Transverse colon (tissue), 4 donors: ENCODE data around the gene PAPPA.

ENCODE experiments used
- CTCF ChIP-seq, 5 experiments: fragments of 200-600 bp in 3 of 5; fragments of 450-650 bp in 2 of 5; sonication (generic) in 3 of 5; IDR thresholded peaks; 1 replicate in 2 of 5; 2 replicates in 3 of 5; pipeline ENCODE4 v1.5.1; 2016 to 2017; ENCODE audit warnings: antibody characterized with exemption in 5 of 5, inconsistent platforms in 3 of 5, mild to moderate bottlenecking in 2 of 5, moderate library complexity in 1 of 5
- EP300 ChIP-seq: sonication (generic); formaldehyde crosslinking; IDR thresholded peaks from one replicate; pipeline ENCODE4 v1.6.1; 2017; ENCODE audit warnings: antibody characterized with exemption, low read depth
- POLR2A ChIP-seq: fragments of 450-650 bp; IDR thresholded peaks from one replicate; pipeline ENCODE4 v1.6.1; 2016; ENCODE audit warnings: antibody characterized with exemption, mild to moderate bottlenecking, moderate library complexity
- POLR2AphosphoS5 ChIP-seq, 3 donors: sonication (generic); formaldehyde crosslinking; IDR thresholded peaks; one replicate each; pipeline ENCODE4 v1.6.1; 2016; ENCODE audit warnings: antibody characterized with exemption in 3 of 3

- TF ChIP-seq CTCF (IDR thresholded peaks at IDR 0.05) (no peak), EP300 (no peak), POLR2AphosphoS5 (IDR thresholded peaks at IDR 0.05) (no peak), POLR2A (no peak)
These were observed 110.8 kb downstream of the PAPPA start for GRCh38 chr9:116264361-116264760.
